B cell (primary cell): ENCODE results near the gene RABGGTB. TPM values are rescaled to one million over a fixed set of nuclear protein-coding genes. Genes with fewer than 3 reads are reported as not detected.
"Not testable (repeated sequence)": the region's sequence is repeated elsewhere in the genome, so short reads cannot be mapped to it uniquely, and the experiment has no call there.

ENCODE experiments used
- ATAC-seq: fragments of 200-7000 bp; cut with Tn5 transposase; one replicate; pipeline ENCODE4 v1.10.0; 2021; ENCODE audit warnings: low read depth, mild to moderate bottlenecking, moderate number of reproducible peaks, moderate library complexity
- CTCF ChIA-PET: fragments of 350-600 bp; sonication (Branson Sonifier 250); formaldehyde crosslinking; loops from one replicate; lab custom pipeline; 2021; ENCODE audit warnings: antibody characterized with exemption, inconsistent platforms; lab: Charles Lee
- POLR2A ChIA-PET: fragments of 350-600 bp; sonication (Branson Sonifier 250); formaldehyde crosslinking; loops from one replicate; lab custom pipeline; 2021; ENCODE audit warnings: antibody characterized with exemption; lab: Charles Lee
- DNase-seq: peaks from one replicate; pipeline ENCODE4 v3.0.0; 2013
- H2AFZ ChIP-seq: 2 replicates; pipeline ENCODE4 v1.6.1; 2012; ENCODE audit warnings: mild to moderate bottlenecking, low read depth, low read length; ENCODE audit not compliant: insufficient read depth, poor library complexity, severe bottlenecking
- H3K27ac ChIP-seq, 2 donors: 1 replicate in 1 of 2; 2 replicates in 1 of 2; pipeline ENCODE4 v1.5.1; 2012 to 2013; ENCODE audit warnings: low read length in 2 of 2, mild to moderate bottlenecking in 2 of 2, moderate library complexity in 1 of 2
- H3K27me3 ChIP-seq, 4 experiments: fragments of 200-600 bp in 1 of 4; sonication (generic) in 1 of 4; replicated peaks in 1 of 4; 1 replicate in 2 of 4; 2 replicates in 2 of 4; pipeline versions ENCODE4 v1.6.1 to v1.7.0; 2013 to 2016; ENCODE audit warnings: low read length in 3 of 4, mild to moderate bottlenecking in 2 of 4, mixed read lengths in 1 of 4, moderate library complexity in 1 of 4; ENCODE audit not compliant: insufficient read depth in 4 of 4, control insufficient read depth in 3 of 4; ENCODE audit errors: control extremely low read depth in 1 of 4
- H3K36me3 ChIP-seq, 2 experiments: replicated peaks in 1 of 2; 1 replicate in 1 of 2; 2 replicates in 1 of 2; pipeline versions ENCODE4 v1.6.1 to v1.7.1; 2013; ENCODE audit warnings: low read length in 1 of 2; ENCODE audit not compliant: insufficient read depth in 2 of 2, control insufficient read depth in 1 of 2; ENCODE audit errors: control extremely low read depth in 1 of 2, extremely low read depth in 1 of 2
- H3K4me1 ChIP-seq, 2 donors: fragments of 200-600 bp in 1 of 2; sonication (generic) in 1 of 2; 1 replicate in 1 of 2; 2 replicates in 1 of 2; pipeline versions ENCODE4 v1.5.1 to v1.6.1; 2013 to 2017; ENCODE audit warnings: low read length in 2 of 2; ENCODE audit not compliant: control insufficient read depth in 2 of 2, insufficient read depth in 2 of 2
- H3K4me2 ChIP-seq: replicated peaks from 2 replicates; pipeline ENCODE3; 2012; ENCODE audit warnings: mild to moderate bottlenecking, low read depth, low read length; ENCODE audit not compliant: poor library complexity, severe bottlenecking
- H3K4me3 ChIP-seq, 5 experiments: fragments of 200-600 bp in 1 of 5; sonication (generic) in 1 of 5; 1 replicate in 3 of 5; 2 replicates in 2 of 5; pipeline versions ENCODE4 v1.5.1 to v1.7.0; 2011 to 2016; ENCODE audit warnings: low read length in 4 of 5, mild to moderate bottlenecking in 4 of 5, low read depth in 2 of 5, control low read depth in 1 of 5, moderate library complexity in 1 of 5; ENCODE audit not compliant: insufficient read depth in 1 of 5; ENCODE audit errors: control extremely low read depth in 1 of 5, extremely low read depth in 1 of 5
- H3K79me2 ChIP-seq: fragments of 200-600 bp; sonication (generic); one replicate; pipeline ENCODE4 v1.6.0; 2016; ENCODE audit warnings: low read length; ENCODE audit not compliant: control insufficient read depth, insufficient read depth
- H3K9ac ChIP-seq: fragments of 200-600 bp; sonication (generic); 2 replicates; pipeline ENCODE4 v1.6.1; 2017; ENCODE audit warnings: mild to moderate bottlenecking, low read length, moderate library complexity
- H3K9me3 ChIP-seq, 3 donors: one replicate each; pipeline versions ENCODE4 v1.6.1 to v1.7.1; 2013; ENCODE audit warnings: low read length in 2 of 3; ENCODE audit not compliant: control insufficient read depth in 2 of 3, insufficient read depth in 1 of 3; ENCODE audit errors: control extremely low read depth in 1 of 3
- H4K20me1 ChIP-seq: 2 replicates; pipeline ENCODE4 v1.6.0; 2012; ENCODE audit warnings: mild to moderate bottlenecking, low read length; ENCODE audit not compliant: insufficient read depth, control insufficient read depth, poor library complexity, severe bottlenecking
- H3K27ac Mint-ChIP-seq: one replicate; pipeline ENCODE4 v1.8.0; 2021; ENCODE audit warnings: mixed read lengths
- H3K27me3 Mint-ChIP-seq: one replicate; pipeline ENCODE4 v1.8.0; 2021; ENCODE audit warnings: mixed read lengths
- H3K4me1 Mint-ChIP-seq: one replicate; pipeline ENCODE4 v1.8.0; 2021; ENCODE audit warnings: mixed read lengths
- H3K4me3 Mint-ChIP-seq: one replicate; pipeline ENCODE4 v1.8.0; 2021; ENCODE audit warnings: mixed read lengths
- H3K9me3 Mint-ChIP-seq: one replicate; pipeline ENCODE4 v1.8.0; 2022; ENCODE audit warnings: mixed read lengths; ENCODE audit not compliant: insufficient read depth
- WGBS: methylation state at CpG from one replicate; pipeline ENCODE4 v1.1.5; 2013; ENCODE audit warnings: missing lambda C conversion rate; ENCODE audit not compliant: insufficient coverage; 5-methylcytosine and 5-hydroxymethylcytosine counted together
- intact Hi-C: fragments of 100-400 bp; cut with micrococcal nuclease; formaldehyde crosslinking; loops from one replicate; pipeline ENCODE4 v1.10.0; 2022
- polyA plus RNA-seq: library from polyadenylated mRNA; depleted of rRNA; stranded (reverse); fragments of >200 nt; gene quantifications from 2 replicates; pipeline ENCODE4 v1.2.3, GENCODE V29; 2012
- total RNA-seq, 2 donors: library from RNA; stranded (reverse); fragments of 120-200 nt in 1 of 2; gene quantifications; 1 replicate in 1 of 2; 2 replicates in 1 of 2; pipeline versions ENCODE4 v1.2.3 to v1.2.4, GENCODE V29; 2013 to 2022

The RABGGTB gene
- total and polyA plus RNA-seq, 2 donors (not counting 1 experiment from before 2014, with no cell fraction given): 94.1 to 134 TPM

DNA sequence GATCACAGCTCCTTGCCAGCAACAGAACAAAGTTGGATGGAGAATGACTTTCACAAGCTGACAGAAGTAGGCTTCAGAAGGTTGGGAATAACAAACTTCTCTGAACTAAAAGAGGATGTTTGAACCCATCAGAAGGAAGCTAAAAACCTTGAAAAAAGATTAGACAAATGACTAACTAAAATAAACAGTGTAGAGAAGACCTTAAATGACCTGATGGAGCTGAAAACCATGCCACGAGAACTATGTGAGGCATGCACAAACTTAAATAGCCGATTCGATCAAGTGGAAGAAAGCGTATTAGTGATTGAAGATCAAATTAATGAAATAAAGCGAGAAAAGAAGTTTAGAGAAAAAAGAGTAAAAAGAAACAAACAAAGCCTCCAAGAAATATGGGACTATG is 7.4 kb upstream of the RABGGTB start:
- H3K4me1 ChIP-seq, H2AFZ ChIP-seq, H3K4me2 ChIP-seq, H3K4me3 Mint-ChIP-seq, DNase-seq, H3K79me2 ChIP-seq, ATAC-seq, H3K27ac ChIP-seq, H3K27ac Mint-ChIP-seq, H3K9me3 Mint-ChIP-seq, H3K4me1 Mint-ChIP-seq, H3K9ac ChIP-seq, POLR2A ChIA-PET, H3K4me3 ChIP-seq, H3K27me3 Mint-ChIP-seq, H4K20me1 ChIP-seq, H3K36me3 ChIP-seq, CTCF ChIA-PET, intact Hi-C loops, H3K27me3 ChIP-seq: not testable (repeated sequence)
- H3K9me3 ChIP-seq: peaks cover 0 to 11% (median 0%) of the 10 kb centered on the region in 3 donors
- no CpG with 5 or more reads among the region's 5 CpGs for WGBS

DNA sequence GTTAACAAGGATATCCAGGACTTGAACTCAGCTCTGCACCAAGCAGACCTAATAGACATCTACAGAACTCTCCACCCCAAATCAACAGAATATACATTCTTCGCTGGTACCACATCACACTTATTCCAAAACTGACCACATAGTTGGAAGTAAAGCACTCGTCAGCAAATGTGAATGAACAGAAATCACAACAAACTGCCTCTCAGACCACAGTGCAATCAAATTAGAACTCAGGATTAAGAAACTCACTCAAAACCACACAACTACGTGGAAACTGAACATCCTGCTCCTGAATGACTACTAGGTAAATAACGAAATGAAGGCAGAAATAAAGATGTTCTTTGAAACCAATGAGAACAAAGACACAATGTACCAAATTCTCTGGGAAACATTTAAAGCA is 5.9 kb upstream of the RABGGTB start:
- peaks cover 14% of the 10 kb centered on the region for H3K4me1 Mint-ChIP-seq
- H3K9me3 ChIP-seq: peaks cover 0 to 11% (median 0%) of the 10 kb centered on the region in 3 donors
- H3K4me2 ChIP-seq, H3K79me2 ChIP-seq, H3K9me3 Mint-ChIP-seq, H3K36me3 ChIP-seq, H3K4me1 ChIP-seq, CTCF ChIA-PET, DNase-seq, H3K27ac ChIP-seq, H4K20me1 ChIP-seq, H3K27ac Mint-ChIP-seq, ATAC-seq, H3K4me3 ChIP-seq, POLR2A ChIA-PET, H3K9ac ChIP-seq, H2AFZ ChIP-seq, H3K4me3 Mint-ChIP-seq, H3K27me3 Mint-ChIP-seq, intact Hi-C loops, H3K27me3 ChIP-seq: not testable (repeated sequence)
- WGBS: 94% methylated on average over 2 of the region's 4 CpGs

DNA sequence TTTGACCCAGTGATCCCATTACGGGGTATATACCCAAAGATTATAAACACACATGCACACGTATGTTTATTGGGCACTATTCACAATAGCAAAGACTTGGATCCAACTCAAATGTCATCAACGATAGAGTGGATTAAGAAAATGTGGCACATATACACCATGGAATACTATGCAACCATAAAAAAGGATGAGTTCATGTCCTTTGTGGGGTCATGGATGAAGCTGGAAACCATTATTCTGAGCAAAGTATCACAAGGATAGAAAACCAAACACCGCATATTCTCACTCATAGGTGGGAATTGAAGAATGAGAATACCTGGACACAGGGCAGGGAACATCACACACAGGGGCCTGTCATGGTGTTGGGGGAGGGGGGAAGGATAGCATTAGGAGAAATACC is 2.1 kb upstream of the RABGGTB start:
- H2AFZ ChIP-seq, DNase-seq, H3K27me3 Mint-ChIP-seq, H3K4me2 ChIP-seq, H3K9ac ChIP-seq, CTCF ChIA-PET, H3K9me3 Mint-ChIP-seq, POLR2A ChIA-PET, H3K27me3 ChIP-seq, H3K9me3 ChIP-seq, ATAC-seq, intact Hi-C loops: not testable (repeated sequence)
- Histone ChIP-seq H4K20me1 (peaks cover 21% of the 10 kb centered on the region), H3K4me1 (peaks cover 26 to 32% of the 10 kb centered on the region in 2 donors), H3K27ac (peak overlapping the region; percentile 77 to 90), H3K4me3 (peak overlapping the region in 1 of 5 experiments; percentile 95), H3K79me2 (peaks cover 30% of the 10 kb centered on the region), H3K36me3 (peaks cover 1 to 12% of the 10 kb centered on the region in 2 experiments)
- peaks cover 37% of the 10 kb centered on the region for H3K4me1 Mint-ChIP-seq
- H3K4me3 Mint-ChIP-seq: peak overlapping the region; percentile 76
- no CpG with 5 or more reads among the region's 4 CpGs for WGBS
- peak overlapping the region; percentile 91 for H3K27ac Mint-ChIP-seq
